Dermis microvascular lymphatic vessel endothelial cell (primary cell): ENCODE measurements around the gene IQGAP2. TPM values are rescaled to one million over a fixed set of nuclear protein-coding genes. Genes with fewer than 3 reads are reported as not detected.

ENCODE experiments used
- DNase-seq, 2 donors: peaks; one replicate each; pipeline versions ENCODE4 v3.0.0 to v3.0.0-alpha.2; 2010; ENCODE audit warnings: low read depth in 2 of 2
- total RNA-seq: library from RNA; depleted of rRNA; stranded (reverse); fragments of >200 nt; gene quantifications from 2 replicates; pipeline ENCODE4 v1.2.1, GENCODE V29; 2014

The IQGAP2 gene
- total RNA-seq, 1 donor from 2014 or later: 1.8 TPM

DNA sequence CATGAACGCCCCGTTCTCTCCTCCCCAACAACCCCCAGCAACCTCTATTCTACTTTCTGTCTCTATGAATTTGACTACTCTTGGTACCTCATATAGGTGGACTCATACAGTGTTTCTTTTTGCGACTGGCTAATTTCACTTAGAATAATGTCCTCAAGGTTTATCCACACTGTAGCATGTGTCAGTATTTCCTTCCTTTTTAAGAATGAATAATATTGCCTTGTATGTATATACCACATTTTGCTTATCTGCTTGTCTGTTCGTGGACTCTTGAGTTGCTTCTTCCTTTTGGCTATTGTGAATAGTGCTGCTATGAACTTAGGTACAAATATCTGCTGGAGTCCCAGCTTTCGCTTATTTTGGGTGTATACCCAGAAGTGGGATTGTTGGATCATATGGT lies 42.7 kb downstream of the IQGAP2 start:
- no peak for DNase-seq

- no peak for DNase-seq
Observed at GRCh38 chr5:76446776-76447175, 43.7 kb downstream of the IQGAP2 start.

- no peak for DNase-seq
Observed at GRCh38 chr5:76449606-76450005, 46.5 kb downstream of the IQGAP2 start.

DNA sequence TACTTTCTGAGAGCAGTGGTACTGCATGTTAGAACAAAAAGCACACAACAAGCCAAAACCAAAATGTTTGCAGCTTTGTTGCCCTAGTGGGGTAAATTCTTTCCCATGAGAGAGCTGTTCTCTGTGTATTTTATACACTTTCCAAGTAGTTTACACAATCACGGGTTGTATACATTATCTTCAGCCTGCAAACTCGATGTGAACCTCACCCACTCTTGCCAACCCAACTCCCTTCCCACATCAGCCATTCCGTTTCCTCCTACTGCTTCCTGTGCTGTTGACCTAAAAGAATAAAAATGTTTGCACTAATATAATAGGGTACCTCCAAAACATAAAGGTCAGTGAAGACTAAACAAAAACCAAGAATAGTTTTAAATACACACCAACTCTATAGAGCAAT lies 47.0 kb downstream of the IQGAP2 start:
- no peak for DNase-seq

GRCh38 chr5:76451031-76451701 lies 48.1 kb downstream of the IQGAP2 start:
- DNase-seq: no peak

GRCh38 chr5:76455531-76456133 lies 52.5 kb downstream of the IQGAP2 start:
- DNase-seq: no peak

- DNase-seq: no peak
Observed at GRCh38 chr5:76456258-76456657, 53.2 kb downstream of the IQGAP2 start.

DNA sequence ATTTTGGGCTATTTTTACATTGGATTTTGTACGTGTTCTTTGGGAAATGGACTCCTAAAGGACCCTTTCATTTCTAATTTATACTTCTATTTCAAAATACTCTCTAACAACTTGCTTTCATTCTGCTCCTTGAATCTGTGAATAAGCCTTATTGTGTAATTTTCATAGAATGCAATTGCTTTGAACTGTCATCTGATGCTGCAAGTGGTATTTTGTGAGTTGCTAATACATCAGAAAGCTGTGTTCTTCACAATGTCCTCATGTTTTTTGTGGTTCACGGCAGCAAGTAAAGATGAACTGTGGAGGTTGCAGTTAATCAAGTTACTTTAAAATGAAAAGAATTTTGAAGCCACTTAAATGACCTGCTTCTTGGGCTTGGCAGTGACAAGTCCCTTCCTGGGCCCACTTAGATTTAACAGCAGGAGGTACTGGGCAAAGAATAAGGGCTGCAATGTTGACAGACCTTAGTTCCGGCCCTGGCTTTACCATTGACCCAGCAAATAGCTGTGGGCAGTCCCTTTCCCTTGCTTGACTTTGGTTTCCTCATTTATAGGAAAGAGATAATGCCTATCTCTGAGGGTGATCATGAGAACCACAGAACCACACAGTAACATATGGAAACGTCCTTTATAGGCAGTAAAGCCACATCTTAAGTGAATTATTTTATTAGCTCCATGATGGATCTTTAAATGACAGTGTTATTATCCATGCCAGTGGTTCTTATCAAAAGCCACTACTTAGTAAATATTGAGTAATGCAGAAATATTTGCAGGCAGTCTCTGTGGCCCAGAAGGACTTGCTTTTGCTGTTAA lies 54.8 kb downstream of the IQGAP2 start:
- no peak for DNase-seq

- no peak for DNase-seq
Observed at GRCh38 chr5:76458486-76458830, 55.4 kb downstream of the IQGAP2 start.

DNA sequence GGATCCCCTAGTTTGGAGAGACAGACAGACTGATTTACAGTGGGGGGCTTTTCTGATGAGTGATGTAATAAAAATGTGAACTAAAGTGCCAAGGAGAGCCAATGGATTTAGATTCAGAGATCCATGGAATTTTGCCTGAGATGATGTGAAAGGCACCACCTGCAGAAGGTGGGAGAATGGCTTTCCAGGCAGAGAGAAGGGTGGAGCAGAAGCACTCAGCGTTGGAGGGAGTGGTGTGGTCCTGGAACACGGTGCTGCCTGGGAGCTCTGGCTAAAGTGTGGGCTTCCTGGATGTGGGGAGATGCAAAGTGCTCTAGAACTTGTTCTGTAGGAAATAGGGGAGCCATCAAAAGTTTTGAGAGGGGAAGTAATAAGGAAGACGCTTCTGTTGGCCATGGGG lies 57.0 kb downstream of the IQGAP2 start:
- DNase-seq: no peak

DNA sequence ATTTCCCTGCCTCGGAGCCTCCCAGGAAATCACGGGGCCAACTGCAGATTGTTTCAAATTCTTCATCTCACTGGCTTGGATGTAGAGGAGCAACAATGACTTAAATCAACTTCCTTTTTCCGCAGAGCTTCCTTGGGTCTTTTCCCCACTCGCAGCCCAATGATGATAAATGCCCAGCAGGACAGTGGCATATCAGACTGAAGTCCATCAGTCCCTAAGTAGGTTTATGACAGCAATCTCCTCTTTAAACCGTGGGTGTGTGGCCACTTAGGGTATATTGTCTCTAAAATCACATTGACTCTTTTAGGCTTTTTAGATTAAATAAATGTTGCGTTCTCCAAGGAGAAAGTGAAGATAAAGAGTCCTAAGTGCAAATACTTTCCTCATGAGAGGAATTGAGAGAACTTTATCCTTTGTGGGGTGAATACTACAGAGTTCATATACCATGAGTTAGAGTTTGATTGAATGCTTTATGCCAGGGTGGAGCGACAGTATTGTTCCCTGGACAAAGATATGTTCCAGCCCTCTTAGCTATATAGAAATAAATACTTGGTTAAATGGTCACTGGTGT lies 59.1 kb downstream of the IQGAP2 start:
- no peak for DNase-seq

DNA sequence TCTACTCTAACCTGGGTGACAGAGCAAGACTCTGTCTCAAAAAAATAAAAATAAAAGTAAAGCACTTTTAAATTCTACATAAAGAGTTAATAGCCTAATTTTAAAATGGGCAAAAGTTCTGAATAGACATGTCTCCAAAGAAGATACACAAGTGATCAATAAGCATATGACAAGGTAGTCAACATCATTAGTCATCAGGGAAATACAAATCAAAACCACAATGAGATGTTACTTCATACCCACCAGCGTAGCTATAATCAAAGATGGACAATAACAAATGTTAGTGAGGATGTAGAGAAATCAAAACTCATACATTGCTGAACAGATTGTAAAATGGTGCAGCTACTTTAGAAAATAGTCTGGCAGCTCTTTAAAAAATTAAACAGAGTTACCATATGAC lies 64.1 kb downstream of the IQGAP2 start:
- DNase-seq: no peak

GRCh38 chr5:76468635-76469425 lies 65.7 kb downstream of the IQGAP2 start:
- no peak for DNase-seq

GRCh38 chr5:76469656-76470290 lies 66.7 kb downstream of the IQGAP2 start:
- DNase-seq: no peak

DNA sequence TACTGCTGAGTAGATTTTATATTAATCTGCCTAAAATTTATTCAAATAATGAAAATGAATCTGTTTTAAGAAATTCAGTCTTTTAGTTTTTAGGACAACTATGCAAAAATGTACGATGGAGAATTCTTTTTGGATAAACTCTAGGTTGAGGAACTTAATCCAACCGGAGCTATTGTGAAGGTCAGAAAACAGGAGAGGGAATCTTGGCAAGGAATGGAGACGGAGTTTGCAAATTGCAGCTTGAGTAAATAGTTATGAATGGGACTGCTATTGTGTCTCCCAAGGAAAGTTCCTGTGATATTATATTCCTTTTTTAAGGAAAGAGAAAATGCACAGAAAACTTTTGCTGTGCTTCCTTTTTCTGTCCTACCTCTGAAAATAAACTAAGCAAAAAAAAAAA lies 67.9 kb downstream of the IQGAP2 start:
- DNase-seq: no peak

DNA sequence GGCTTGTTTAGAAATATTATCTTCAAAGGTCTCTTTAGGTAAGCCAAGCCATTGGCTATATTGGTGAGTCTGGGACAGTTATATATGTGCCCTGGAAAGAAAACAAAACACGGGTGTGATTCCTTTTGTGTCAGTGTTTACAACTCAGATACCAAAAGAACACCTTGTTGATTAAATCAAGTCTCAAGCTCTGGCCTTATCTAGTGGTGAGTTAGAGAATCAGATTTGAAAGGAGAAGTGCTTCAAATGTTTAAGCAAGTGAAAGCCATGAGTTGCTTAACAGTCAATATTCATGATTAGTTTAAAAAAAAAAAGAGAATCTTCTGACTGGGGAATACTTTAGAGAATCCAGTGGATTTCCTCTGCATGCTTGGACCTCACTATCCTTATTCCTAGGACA lies 68.3 kb downstream of the IQGAP2 start:
- no peak for DNase-seq

DNA sequence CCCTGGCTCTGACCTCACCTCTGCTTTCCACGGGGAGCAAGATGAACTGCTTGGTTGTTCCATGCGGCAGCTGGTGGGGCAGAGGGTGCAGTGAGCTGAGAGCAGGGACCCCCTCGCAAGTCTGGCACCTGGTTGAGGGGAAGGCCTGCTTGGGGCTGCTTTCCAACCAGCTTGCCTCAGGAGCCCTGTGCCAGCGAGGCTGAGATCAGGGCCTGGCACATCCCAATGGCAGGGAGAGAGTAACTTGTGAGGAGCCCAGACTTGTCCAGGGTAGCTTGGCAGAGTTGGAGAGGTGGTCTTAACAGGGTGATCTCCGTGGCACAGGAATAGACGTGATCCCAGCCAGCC lies 68.9 kb downstream of the IQGAP2 start:
- no peak for DNase-seq

GRCh38 chr5:76472335-76473008 lies 69.4 kb downstream of the IQGAP2 start:
- no peak for DNase-seq

GRCh38 chr5:76473009-76473336 lies 69.9 kb downstream of the IQGAP2 start:
- no peak for DNase-seq

DNA sequence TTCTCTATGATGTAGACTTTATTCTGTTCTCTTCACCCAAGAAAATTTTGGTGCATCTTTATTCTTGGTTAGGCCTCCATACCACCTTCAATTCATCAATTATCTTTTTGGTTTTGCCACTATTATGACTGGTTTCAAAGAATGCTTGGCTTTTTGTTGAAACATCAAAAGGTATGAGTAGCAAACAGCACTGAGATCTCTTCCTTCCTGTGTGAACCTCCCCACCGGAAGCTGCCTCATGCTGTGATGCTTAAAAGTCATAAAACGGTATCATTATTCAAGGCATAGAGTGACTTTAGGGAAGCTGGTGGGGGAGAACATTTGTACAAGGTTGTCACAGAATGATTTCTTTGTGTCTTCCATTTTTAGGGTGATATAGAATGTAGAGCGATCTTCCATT lies 70.6 kb downstream of the IQGAP2 start:
- no peak for DNase-seq

DNA sequence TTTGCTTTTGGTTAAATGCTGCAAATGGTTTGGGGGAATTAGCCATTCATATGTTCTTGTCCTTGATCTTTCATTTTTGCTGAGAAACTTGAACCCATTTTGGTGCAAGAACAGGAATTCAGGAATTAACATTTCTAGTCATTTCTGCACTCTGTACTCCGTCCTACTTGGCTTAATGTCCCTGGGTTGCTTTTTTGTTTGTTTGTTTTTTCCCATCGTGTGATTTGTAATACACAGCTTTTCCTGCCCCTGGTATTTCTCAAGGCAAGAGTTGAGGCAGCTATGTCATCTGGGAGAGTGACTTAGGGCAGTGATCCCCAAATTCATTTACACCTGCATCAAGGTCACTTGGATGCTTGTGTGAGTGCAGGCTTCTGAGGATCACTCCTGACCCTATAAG lies 71.3 kb downstream of the IQGAP2 start:
- no peak for DNase-seq
